Cortex of kidney (tissue), 1 donor: ENCODE results near the gene TSEN54.

ENCODE experiments used
- DNase-seq: peaks from one replicate; lab custom pipeline; 2025; lab: John Stamatoyannopoulos, UW

The TSEN54 gene

GRCh38 chr17:75565618-75566017 lies 49.3 kb downstream of the TSEN54 start:
- DNase-seq, result no peak

- DNase-seq, result no peak
Observed at GRCh38 chr17:75566416-75566815, 50.1 kb downstream of the TSEN54 start.

GRCh38 chr17:75566834-75567233 lies 50.5 kb downstream of the TSEN54 start:
- DNase-seq, result no peak

- no peak for DNase-seq
Observed at GRCh38 chr17:75568412-75569255, 52.3 kb downstream of the TSEN54 start.

- DNase-seq, result no peak
Observed at GRCh38 chr17:75570034-75570676, 53.8 kb downstream of the TSEN54 start.

GRCh38 chr17:75570772-75571171 lies 54.4 kb downstream of the TSEN54 start:
- no peak for DNase-seq

- DNase-seq, result no peak
Observed at GRCh38 chr17:75571197-75571884, 55.0 kb downstream of the TSEN54 start.

GRCh38 chr17:75571885-75572215 lies 55.5 kb downstream of the TSEN54 start:
- no peak for DNase-seq

GRCh38 chr17:75572713-75573539 lies 56.6 kb downstream of the TSEN54 start:
- DNase-seq, result no peak

- DNase-seq, result no peak
Observed at GRCh38 chr17:75573540-75573957, 57.2 kb downstream of the TSEN54 start.

GRCh38 chr17:75573994-75574393 lies 57.7 kb downstream of the TSEN54 start:
- DNase-seq, result no peak
